CD4-positive, alpha-beta T cell treated with Interleukin-4 for 1 hour (primary cell): ENCODE results near the gene DDA1.
"Not testable (repeated sequence)": the region's sequence is repeated elsewhere in the genome, so short reads cannot be mapped to it uniquely, and the experiment has no call there.

Source experiments
- DNase-seq, 2 donors: peaks; one replicate each; pipeline ENCODE4 v3.0.0-alpha.2; 2020 to 2022

Gene DDA1

DNA sequence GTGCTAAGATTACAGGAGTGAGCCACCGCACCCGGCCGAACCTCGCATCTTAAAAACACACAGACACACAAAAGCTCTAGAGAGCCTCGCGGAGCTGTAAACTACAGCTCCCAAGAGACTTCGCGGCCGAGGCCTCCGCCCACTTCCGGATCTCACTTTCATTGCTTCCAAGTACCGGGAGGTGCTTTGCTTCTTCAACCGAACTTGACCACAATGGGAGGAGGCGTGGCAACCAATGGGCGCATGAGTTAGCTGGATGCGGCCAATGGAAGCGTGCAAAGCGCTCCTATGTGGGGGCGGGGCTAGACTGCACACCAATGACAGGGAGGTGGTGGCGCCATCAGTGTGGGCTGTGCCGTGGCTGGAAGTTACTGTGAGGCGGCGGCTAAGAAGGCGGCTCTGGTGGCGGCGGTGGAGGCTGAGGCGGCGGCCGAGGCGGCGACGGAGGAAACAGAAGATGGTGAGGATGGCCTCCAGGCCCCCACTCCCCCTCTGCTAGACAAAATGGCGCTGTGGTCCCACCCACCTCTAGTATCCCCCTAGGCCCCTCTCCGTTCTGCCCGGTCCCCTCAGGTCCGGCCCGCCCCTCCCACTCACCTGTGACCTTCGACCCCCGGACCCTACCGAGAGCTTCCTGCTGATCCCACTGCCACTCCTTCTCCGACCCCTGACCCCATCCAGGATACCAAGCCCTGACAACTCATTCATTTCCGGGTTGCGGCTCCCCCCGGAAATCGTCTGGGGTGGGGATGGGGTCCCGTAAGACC lies at the start of gene DDA1:
Gene DDA1 (plus strand): TSS at position 366 of the 767 bp plus-strand sequence. CDS start 92 bp downstream, at position 458.
- DNase-seq: peak; percentile 100

DNA sequence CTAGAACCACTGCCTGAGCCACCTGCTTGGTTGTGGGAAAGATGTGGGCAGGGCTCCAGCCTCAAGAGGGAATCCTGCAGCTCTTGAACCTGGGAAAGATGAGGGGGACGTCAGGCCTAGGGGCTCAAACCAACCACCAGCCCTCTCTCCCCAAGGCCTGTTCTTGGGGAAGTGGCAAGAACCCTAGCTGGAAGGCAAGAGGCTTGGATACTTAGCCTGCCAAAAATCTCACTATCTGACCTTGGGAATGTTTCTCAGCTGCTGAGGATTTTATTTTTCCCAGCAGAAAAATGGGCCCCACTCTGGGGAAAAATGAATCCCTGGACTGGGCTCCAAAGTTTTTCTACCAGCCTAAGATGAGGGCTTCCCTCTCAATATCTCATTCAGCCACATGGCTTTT lies 49.4 kb upstream of the DDA1 start:
- no peak for DNase-seq

DNA sequence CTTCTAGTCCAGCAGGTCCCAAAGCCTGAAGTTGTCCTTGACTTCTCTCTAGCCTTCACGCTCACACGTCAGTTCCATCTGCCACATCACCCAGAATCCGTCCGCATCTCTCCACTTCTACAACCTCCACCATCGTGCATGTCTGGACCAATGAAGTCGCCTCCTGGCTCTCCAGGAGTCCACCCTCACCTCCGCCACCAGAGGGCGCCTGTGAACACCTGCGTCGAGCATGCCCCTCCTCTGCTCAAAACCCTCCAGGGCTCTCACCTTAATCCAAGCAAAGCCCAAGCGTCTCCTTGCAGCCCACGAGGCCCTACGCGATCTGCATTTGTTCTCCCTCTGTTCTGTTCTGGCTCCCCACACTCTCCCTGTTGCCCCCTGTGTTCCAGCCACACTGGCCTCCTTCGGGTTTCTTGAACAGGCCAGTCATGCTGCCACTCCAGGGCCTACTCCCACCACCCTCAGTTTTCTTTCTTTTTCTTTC lies 48.5 kb upstream of the DDA1 start:
- peak; percentile 89 to 90 for DNase-seq

DNA sequence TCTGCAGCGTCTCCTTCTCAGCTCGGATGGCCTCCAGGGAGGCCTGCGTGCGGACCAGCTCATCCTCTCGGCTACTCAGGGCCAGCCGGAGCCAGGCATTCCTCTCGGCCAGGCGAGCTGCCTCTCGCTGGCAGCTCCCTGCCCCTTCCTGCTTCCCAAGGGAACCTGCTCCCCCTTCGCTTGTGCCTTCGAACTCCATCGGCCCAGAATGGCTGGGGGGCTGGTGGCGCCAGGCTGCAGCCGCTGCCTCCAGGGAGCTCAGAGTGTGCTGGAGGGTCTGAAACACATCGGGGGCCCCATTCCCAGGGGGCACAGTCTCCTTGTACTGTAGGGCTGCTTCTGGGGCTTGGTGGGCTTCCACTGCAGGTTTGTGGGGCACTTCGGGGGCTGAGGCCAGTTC lies 46.8 kb upstream of the DDA1 start:
- DNase-seq: no peak

DNA sequence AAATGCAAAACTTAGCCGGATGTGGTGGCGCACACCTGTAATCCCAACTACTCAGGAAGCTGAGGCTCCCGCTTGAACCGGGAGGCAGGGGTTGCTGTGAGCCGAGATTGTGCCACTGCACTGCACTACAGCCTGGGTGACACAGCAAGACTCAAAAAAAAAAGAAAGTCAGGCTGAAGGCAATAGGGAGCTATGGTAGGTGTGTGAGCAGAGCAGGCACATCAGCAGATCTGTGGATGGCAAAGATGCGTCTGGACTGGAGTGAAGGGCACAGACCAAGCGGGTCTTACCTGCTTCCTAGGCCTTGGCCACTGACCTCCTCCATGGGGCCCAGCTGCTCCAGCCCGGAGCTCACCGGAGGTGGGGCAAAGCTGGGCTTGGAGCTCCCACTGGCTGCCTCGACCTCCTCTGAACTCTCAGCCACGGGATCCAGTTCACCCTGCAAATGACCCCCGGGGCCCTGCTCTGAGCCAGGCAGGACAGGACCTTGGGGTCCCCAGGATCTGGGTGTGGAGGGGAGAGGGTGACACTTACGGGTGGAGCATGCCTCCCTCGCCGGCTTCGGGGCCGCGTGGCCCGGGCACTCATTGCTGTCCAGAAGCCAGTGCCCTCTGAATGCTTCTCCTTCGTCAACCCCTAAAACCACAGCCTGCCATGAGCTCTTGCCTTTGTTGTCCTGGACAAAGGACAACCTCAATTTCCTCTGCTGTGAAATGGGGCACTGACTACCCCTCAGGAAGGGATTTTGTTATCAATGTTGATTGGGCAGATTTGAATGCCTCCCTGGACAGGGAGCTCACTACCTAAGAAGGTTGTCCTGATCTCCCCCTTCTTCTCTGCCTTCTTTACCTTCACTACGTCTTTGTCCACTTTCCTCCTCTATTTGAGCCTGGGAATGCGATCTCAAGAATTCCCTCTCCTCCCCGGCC lies 45.4 kb upstream of the DDA1 start:
- no peak for DNase-seq

DNA sequence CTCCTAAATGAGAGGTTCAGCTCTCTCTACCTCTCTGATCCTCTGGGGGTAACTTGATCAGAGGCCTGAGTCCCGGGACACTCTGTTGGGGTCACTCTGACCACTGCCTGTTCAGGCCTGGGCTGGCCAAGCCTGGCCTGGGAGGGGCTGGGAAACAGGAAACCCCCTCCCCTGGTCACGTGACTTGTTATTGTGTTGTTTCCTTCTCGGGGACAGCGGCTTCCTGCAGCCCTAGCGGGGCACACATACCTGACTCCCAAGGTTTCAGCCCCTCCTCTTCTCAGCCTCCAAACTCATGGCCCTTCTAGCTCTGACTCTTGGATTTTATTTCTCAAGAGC lies 44.8 kb upstream of the DDA1 start, which contains the start of gene USHBP1:
Gene USHBP1 (minus strand): TSS at position 105 of the 339 bp plus-strand sequence. CDS start 446 bp downstream, outside the sequence.
- no peak for DNase-seq

DNA sequence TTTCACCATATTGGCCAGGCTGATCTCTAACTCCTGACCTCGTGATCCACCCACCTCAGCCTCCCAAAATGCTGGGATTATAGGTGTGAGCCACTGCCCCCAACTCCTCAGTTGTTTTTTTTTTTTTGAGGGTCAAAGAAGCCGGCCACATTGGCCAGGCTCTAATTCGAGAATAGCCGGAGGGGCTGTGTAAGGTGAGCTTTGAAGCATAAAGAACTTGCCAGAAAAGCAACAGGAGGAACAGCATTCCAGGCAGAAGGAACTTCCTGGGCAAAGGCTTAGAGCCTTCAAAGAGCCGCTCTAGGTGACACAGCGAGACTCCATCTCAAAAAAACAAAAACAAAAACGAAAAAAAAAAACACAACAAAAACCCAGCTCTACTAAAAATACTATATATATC lies 43.3 kb upstream of the DDA1 start:
- no peak for DNase-seq

DNA sequence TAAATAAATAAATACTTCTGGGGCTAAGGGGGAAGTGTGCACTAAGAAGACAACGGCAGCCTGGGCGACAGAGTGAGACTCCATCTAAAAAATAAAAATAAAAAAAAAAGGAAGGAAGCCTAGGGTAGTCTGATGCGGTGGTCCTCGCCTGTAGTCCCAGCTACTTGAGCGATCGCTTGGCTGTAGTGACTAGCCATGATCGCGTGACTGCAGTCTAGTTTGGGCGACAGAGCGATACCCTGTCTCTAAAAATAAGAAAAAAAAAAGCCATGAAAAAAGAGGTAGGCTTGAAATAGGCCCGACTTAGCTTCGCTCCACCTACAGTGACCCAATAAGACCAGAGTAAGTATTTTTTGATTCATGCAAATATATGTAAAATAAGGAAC lies 42.8 kb upstream of the DDA1 start:
- no peak for DNase-seq

DNA sequence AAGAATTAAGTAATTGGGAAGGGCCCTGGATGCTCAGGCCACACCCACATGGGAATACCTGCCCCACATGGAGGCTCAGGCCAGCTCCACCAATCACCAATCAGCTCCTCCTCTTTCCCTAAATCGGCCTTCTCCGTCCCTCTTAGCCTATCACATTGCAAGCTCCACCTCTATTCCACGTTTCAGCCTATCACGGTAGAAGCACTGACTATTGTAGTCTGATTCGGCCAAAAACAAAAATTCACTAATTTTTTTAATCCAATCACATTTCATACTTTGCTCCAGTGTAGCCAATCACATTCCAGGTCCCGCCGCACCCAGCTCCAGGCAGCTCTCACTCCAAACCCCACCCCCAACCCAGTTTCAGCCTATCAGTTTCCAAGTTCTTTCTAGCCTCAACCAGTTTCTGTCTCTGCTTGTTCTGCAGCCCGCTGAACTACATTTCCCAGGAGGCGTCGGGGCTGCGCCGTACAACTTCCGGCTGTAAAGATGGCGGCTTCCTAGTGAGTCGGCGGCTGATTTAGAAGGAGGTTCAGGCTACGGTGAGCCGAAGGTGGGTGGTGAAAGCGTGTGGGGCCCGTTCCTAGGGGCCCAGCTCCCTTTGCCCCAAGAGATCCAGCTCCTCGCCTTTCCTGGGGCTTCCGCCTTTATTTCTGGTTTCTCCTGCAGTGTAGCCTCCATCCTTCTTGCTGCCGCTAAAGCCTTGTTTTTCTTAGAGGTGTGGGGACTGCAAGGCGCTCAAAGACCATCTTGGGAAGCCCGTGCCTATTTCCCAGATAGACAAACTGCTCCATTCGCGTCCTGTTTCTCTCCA lies 42.2 kb upstream of the DDA1 start, which contains the start of gene BABAM1:
Gene BABAM1 (plus strand): TSS at position 469 of the 814 bp plus-strand sequence. CDS start 1,364 bp downstream, outside the sequence.
- peak; percentile 98 to 99 for DNase-seq

DNA sequence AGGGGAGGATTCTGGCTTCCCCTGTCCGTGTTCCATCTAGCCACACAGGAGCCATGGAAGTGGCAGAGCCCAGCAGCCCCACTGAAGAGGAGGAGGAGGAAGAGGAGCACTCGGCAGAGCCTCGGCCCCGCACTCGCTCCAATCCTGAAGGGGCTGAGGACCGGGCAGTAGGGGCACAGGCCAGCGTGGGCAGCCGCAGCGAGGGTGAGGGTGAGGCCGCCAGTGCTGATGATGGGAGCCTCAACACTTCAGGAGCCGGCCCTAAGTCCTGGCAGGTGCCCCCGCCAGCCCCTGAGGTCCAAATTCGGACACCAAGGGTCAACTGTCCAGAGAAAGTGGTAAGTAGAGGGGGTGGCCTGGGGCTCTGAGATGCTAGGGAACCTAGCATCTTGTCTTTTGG lies 40.6 kb upstream of the DDA1 start:
- no peak for DNase-seq

DNA sequence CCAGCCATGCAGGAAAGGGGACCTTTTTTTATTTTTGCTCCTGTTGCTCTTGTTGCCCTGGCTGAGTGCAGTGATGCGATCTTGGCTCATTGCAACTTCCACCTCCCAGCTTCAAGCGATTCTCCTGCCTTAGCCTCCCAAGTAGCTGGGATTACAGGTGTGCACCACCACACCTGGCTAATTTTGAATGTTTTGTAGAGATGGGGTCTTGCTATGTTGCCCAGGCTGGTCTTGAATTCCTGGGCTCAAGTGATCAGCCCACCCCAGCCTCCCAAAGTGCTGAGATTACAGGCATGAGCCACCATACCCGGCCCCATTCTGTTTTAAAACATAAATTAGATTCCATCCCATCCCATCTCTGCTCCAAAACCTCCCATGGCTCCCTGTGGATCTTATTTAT lies 34.5 kb upstream of the DDA1 start:
- not testable (repeated sequence) for DNase-seq

DNA sequence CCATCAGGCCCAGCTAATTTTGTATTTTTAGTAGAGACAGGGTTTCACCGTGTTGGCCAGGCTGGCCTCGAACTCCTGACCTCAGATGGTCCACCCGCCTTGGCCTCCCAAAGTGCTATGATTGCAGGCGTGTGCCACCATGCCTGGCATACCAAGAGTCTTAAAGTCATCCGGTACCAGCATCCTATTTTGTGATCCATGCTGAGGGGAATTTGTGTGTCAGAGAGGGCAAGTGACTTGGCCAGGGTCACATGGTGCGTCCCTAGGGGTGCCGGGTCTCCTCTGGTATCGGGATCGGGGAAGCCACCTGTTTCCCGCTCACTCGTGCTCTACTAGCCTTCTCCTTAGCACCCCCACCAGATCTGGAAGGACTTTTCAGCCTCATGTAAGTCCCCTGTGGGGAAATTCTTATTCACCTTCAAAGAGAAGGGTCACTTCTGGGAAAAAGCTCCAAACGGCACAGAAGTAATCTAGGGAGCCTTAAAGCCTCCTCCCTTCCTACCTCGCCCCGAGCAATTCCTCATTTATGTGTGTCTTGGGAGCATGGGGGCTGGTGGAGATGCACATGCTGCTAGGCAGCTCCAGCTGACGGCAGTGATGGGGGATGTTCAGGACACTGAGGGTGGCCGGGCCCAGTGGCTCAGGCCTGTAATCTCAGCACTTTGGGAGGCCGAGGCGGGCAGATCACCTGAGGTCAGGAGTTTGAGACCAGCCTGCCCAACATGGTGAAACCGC lies 33.8 kb upstream of the DDA1 start:
- DNase-seq: no peak

DNA sequence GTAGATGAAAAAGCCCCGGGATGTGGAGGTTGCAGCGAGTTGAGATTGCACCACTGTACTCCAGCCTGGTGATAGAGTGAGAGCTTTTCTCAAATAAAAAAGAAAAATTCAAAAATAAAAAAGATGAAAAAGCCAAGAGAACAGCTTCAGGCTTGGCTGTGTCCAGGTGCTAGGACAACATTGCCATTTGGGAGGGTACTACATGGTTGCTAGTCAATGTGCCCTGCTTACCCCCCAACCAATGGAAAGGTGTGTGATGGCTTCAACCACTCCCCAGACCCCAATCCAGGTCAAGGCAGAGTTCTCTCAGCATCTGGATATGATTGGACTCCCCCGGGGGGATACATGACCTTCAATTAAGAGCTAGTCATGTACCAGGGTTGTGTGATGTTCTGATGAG lies 29.9 kb upstream of the DDA1 start:
- no peak for DNase-seq

DNA sequence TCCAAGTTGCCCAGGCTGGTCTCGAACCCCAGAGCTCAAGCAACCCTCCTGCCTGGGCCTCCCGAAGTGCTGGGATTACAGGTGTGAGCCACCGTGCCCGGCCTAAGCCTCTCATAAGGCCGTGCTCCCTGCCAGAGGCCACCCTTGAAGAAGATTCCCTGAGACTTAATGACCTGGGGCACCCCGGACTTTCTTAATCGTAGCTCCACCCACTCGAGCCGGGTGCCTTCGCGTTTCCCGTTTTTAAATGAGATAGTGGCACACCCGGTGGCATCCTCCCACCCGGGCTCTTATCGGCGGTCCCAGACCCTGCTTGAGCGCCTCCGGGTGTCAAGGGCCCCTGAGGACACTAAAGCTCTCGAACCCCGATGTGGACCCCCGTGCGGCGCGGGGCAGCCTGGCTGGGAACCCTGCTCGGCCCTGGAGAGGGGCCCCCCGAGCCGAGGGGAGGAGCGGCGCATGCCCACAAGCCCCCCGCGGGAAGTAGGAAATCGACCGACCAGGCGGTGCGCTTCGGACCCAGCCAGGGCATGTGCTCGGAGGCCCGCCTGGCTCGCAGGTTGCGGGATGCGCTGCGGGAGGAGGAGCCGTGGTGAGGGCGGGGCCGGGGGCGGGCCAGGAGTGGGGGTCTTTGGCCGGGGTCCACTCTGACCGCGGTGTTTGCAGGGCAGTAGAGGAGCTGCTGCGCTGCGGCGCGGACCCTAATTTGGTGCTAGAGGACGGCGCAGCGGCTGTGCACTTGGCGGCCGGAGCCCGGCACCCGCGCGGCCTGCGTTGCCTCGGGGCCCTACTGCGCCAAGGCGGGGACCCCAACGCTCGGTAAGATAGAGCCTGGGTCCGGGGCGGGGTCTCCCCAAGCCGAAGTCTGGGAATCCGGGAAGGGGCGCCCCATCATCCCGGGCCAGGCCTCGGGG lies 27.7 kb upstream of the DDA1 start, which contains the start of gene ANKLE1:
Gene ANKLE1 (plus strand): TSS at position 511 of the 914 bp plus-strand sequence. CDS start 20 bp downstream, at position 531.
- peak; percentile 25 to 57 for DNase-seq

DNA sequence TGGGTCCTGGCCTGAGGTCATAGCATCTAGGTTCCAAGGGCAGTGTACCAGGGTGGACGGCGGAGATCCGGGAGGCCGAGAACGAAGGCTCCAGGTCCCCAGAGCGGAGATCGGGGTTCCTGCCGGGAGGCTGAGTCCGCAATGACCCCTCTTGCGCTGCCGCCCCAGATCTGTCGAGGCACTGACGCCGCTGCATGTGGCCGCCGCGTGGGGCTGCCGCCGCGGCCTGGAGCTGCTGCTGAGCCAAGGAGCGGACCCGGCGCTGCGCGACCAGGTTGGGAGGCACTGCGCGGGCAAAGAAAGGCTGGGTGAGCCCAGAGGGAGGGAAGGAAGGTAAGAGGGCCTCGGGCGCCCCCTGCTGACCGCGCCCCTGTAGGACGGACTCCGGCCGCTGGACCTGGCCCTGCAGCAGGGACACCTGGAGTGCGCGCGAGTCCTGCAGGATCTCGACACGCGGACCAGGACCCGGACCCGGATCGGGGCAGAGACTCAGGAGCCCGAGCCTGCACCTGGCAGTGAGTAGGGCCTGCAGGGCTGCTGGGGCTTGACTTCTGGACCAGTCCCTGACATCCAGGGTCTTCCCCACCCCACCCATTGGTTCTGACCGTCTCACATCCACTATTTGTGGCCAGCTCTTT lies 26.8 kb upstream of the DDA1 start:
- peak; percentile 80 to 82 for DNase-seq

DNA sequence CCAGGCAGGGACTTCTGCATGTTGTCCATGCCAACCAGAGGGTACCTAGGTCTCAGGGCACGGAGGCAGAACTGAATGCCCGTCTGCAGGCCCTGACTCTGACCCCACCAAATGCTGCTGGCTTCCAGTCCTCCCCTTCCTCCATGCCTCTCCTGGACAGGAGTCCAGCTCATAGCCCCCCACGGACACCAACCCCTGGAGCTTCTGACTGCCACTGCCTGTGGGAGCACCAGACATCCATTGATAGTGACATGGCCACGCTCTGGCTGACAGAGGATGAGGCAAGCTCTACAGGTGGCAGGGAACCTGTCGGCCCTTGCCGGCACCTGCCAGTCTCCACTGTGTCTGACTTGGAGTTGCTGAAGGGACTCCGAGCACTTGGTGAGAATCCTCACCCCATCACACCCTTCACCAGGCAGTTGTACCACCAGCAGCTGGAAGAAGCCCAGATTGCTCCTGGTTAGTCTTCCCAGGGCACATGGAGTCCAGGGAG lies 25.8 kb upstream of the DDA1 start:
- no peak for DNase-seq

DNA sequence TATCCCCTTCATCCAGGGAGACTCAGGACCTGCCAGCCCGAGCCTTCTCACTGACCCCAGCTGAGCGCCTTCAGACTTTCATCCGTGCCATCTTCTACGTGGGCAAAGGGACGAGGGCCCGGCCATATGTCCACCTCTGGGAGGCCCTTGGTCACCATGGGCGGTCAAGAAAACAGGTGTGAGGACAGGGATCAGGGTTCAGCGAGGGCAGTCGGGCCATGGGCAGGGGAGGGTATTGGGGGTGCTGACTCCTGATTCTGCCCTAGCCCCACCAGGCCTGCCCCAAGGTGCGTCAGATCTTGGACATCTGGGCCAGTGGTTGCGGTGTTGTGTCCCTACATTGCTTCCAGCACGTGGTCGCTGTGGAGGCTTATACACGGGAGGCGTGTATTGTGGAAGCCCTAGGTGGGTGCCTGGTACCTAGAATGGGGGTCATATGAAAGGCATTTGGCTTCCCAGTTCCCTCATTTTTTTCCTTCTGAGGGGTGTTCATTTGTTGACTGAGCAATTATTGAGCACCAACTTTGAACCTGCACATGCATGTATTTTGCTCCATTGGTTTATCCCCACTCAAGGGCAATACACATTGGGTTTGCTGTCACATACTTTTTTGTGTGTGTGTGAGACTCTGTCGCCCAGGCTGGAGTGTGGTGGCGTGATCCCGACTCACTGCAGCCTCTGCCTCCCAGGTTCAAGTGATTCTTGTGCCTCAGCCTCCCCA lies 23.8 kb upstream of the DDA1 start:
- no peak for DNase-seq

DNA sequence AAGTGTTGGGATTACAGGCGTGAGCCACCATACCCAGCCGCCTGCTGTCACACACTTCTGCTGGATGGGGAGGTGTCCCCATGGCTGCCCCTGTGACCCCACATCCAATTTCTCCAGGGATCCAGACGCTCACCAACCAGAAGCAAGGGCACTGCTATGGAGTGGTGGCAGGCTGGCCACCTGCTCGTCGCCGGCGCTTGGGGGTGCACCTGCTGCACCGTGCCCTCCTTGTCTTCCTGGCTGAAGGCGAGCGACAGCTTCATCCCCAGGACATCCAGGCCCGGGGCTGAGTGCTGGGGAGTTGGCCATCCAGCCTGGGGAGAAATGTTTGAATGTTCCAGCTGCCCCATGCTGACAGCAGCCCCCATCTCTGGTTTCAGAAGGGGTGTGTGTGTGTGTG lies 23.1 kb upstream of the DDA1 start:
- DNase-seq: no peak

DNA sequence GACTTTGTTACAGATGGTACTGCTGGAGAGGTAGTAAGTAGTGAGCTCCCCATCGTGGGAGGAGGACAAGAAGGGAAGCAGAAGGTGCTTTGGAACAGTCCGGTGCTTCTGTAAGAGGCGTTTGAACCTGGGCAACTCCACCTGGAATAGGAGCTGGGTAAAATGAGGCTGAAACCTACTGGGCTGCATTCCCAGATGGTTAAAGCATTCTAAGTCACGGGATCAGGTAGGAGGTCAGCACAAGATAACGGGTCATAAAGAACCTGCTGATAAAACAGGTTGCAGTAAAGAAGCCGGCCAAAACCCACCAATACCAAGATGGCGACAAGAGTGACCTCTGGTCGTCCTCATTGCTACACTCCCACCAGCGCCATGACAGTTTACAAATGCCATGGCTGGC lies 22.6 kb upstream of the DDA1 start:
- no peak for DNase-seq
